Gastrocnemius medialis (tissue), 4 donors: ENCODE measurements around the gene TCFL5. TPM values are rescaled to one million over a fixed set of nuclear protein-coding genes. Genes with fewer than 3 reads are reported as not detected.

Experiments
- ATAC-seq, 2 donors: fragments of 150-250 bp; one replicate each; pipeline ENCODE4 v1.9.1; 2016
- DNase-seq, 2 donors: peaks; one replicate each; pipeline ENCODE4 v3.0.0-alpha.2; 2019
- H3K27ac ChIP-seq, 4 donors: fragments of 200-600 bp; sonication (generic); 1 replicate in 1 of 4; 2 replicates in 3 of 4; pipeline ENCODE4 v1.5.1; 2016 to 2018; ENCODE audit warnings: mild to moderate bottlenecking in 2 of 4, moderate library complexity in 1 of 4
- H3K27me3 ChIP-seq, 3 donors: fragments of 200-600 bp; sonication (generic) in 2 of 3; 1 replicate in 1 of 3; 2 replicates in 2 of 3; pipeline versions ENCODE4 v1.5.1 to v1.6.0; 2016 to 2019; ENCODE audit warnings: mild to moderate bottlenecking in 1 of 3, moderate library complexity in 1 of 3
- H3K36me3 ChIP-seq, 2 donors: fragments of 200-600 bp; sonication (generic) in 1 of 2; one replicate each; pipeline ENCODE4 v1.5.1; 2017 to 2018
- H3K4me1 ChIP-seq, 2 donors: fragments of 200-600 bp; sonication (generic) in 1 of 2; one replicate each; pipeline ENCODE4 v1.5.1; 2016 to 2017; ENCODE audit warnings: mild to moderate bottlenecking in 2 of 2
- H3K4me3 ChIP-seq, 4 donors: fragments of 200-600 bp; sonication (generic) in 3 of 4; 1 replicate in 1 of 4; 2 replicates in 3 of 4; pipeline ENCODE4 v1.5.1; 2016 to 2019; ENCODE audit warnings: mild to moderate bottlenecking in 2 of 4
- H3K9me3 ChIP-seq, 3 donors: fragments of 200-600 bp; sonication (generic) in 2 of 3; 1 replicate in 1 of 3; 2 replicates in 2 of 3; pipeline ENCODE4 v1.5.1; 2016 to 2019
- CTCF ChIP-seq, 5 experiments: fragments of 450-650 bp in 3 of 5; fragments of 200-600 bp in 2 of 5; sonication (generic) in 2 of 5; IDR thresholded peaks in 4 of 5; conservative IDR thresholded peaks in 1 of 5; 1 replicate in 4 of 5; 2 replicates in 1 of 5; pipeline ENCODE4 v1.5.1; 2016 to 2019; ENCODE audit warnings: antibody characterized with exemption in 5 of 5, mild to moderate bottlenecking in 3 of 5, moderate library complexity in 3 of 5
- POLR2A ChIP-seq, 2 donors: fragments of 450-650 bp; IDR thresholded peaks; one replicate each; pipeline ENCODE4 v1.6.1; 2017; ENCODE audit warnings: antibody characterized with exemption in 2 of 2, mild to moderate bottlenecking in 2 of 2, moderate library complexity in 2 of 2
- in situ Hi-C, 4 donors: fragments of 200-750 bp; cut with MboI; loops; one replicate each; pipeline versions ENCODE4 v1.15.0 to v1.8.0; 2017; ENCODE audit warnings: low sequenced_read_pairs in 4 of 4
- intact Hi-C: fragments of 100-400 bp; cut with DNase I; formaldehyde crosslinking; loops from one replicate; pipeline ENCODE4 v1.15.1; 2023; ENCODE audit warnings: low total_unique reads
- total RNA-seq, 4 donors: library from RNA; depleted of rRNA; stranded (reverse); fragments of >200 nt; gene quantifications; one replicate each; pipeline versions ENCODE4 v1.1.0 to v1.2.3, GENCODE V29; 2016

Gene TCFL5
- total RNA-seq, 4 donors from 2014 or later: 5.3 to 7.3 (median 6.3) TPM

DNA sequence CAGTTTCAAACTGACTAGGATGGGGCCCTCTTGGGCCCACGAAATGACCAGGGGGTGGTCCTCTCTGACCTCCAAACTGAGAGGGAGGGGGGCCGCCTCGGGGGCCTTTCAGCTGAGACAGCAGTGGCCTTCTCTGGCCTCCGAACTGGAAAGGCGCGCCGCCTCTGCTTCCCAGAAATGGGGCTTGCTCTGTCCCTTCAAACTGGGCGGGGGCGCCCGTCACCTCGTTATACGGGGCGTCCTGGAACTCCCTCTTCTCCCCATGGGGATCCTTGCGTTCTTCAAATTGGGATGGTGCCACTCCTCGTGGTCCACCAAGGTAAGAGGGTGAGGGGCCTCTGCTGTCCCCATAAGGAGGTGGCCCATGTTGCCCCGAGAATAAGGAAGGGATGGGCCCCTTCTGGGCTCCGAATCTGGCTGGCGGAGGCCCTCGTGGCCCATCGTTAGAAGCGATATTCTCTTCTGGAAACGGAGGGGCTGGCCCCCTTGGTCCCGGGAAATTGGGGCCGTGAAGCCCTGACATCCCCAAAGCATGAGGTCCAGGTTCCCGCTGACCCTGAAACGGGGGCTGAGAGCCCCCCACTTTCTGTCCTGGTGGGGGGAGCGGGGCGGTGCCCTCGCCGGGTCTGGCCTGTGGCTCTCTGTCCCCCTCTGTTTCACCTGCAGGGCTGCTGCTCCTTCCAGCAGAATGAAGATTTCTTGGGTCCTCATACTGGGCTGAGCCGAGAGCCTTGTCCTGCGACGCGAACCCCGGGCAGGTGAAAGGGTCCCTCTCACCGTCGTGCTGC, 18.7 kb upstream of the TCFL5 start:
- Histone ChIP-seq H3K4me1 (peaks cover 16 to 20% of the 10 kb centered on the region in 2 donors), H3K9me3 (no peaks in the 10 kb centered on the region), H3K36me3 (peaks cover 0 to 13% of the 10 kb centered on the region in 2 donors), H3K27me3 (no peaks in the 10 kb centered on the region), H3K4me3 (no peak overlapping the region), H3K27ac (no peak overlapping the region)
- TF ChIP-seq POLR2A (IDR thresholded peaks at IDR 0.05) (no peak), CTCF (IDR thresholded peaks at IDR 0.05 in 4 of 5, conservative IDR thresholded peaks at IDR 0.05 in 1 of 5) (no peak)
- ATAC-seq: no peak
- intact Hi-C loops (no loop called here), in situ Hi-C loops (loop anchor here in 1 of 4 donors (25.0 kb wide), 1 partner anchor 132 kb away; the partner anchor contains the start of gene BHLHE23)
- DNase-seq: no peak

- Histone ChIP-seq H3K36me3 (peaks cover 0 to 13% of the 10 kb centered on the region in 2 donors), H3K4me1 (peaks cover 16 to 20% of the 10 kb centered on the region in 2 donors), H3K27ac (no peak overlapping the region), H3K27me3 (no peaks in the 10 kb centered on the region), H3K9me3 (no peaks in the 10 kb centered on the region), H3K4me3 (no peak overlapping the region)
- intact Hi-C loops (no loop called here), in situ Hi-C loops (loop anchor here in 1 of 4 donors (25.0 kb wide), 1 partner anchor 133 kb away; the partner anchor contains the start of gene BHLHE23)
- ATAC-seq: no peak
- TF ChIP-seq CTCF (IDR thresholded peaks at IDR 0.05 in 4 of 5, conservative IDR thresholded peaks at IDR 0.05 in 1 of 5) (no peak), POLR2A (IDR thresholded peaks at IDR 0.05) (no peak)
- DNase-seq: no peak
Measured at GRCh38 chr20:62879275-62880146, 17.9 kb upstream of the TCFL5 start.

GRCh38 chr20:62878244-62879038, 16.8 kb upstream of the TCFL5 start:
- no peak overlapping the region for H3K27ac ChIP-seq
- H3K4me3 ChIP-seq: no peak overlapping the region
- peaks cover 0 to 13% of the 10 kb centered on the region in 2 donors for H3K36me3 ChIP-seq
- H3K27me3 ChIP-seq: no peaks in the 10 kb centered on the region
- TF ChIP-seq CTCF (IDR thresholded peaks at IDR 0.05 in 4 of 5, conservative IDR thresholded peaks at IDR 0.05 in 1 of 5): no peak
- TF ChIP-seq POLR2A (IDR thresholded peaks at IDR 0.05): no peak
- in situ Hi-C loops (loop anchor here in 1 of 4 donors (25.0 kb wide), 1 partner anchor 134 kb away; the partner anchor contains the start of gene BHLHE23), intact Hi-C loops (no loop called here)
- peaks cover 16 to 20% of the 10 kb centered on the region in 2 donors for H3K4me1 ChIP-seq
- no peaks in the 10 kb centered on the region for H3K9me3 ChIP-seq
- ATAC-seq: no peak
- no peak for DNase-seq
